Neural crest cell (in vitro differentiated cells): ENCODE results near the gene IMPG1. TPM values are rescaled to one million over a fixed set of nuclear protein-coding genes. Genes with fewer than 3 reads are reported as not detected.

ENCODE experiments used
- DNase-seq: peaks from one replicate; pipeline ENCODE4 v3.0.0; 2021; ENCODE audit warnings: low read depth, mixed read lengths, low spot score
- H3K27ac Mint-ChIP-seq: one replicate; pipeline ENCODE4 v1.8.0; 2021; ENCODE audit warnings: mild to moderate bottlenecking, mixed read lengths; ENCODE audit not compliant: unreplicated experiment
- H3K27me3 Mint-ChIP-seq: 2 replicates; pipeline ENCODE4 v1.8.0; 2021; ENCODE audit warnings: low read depth, mild to moderate bottlenecking, mixed read lengths
- H3K36me3 Mint-ChIP-seq: 2 replicates; pipeline ENCODE4 v1.8.0; 2021; ENCODE audit warnings: low read depth, mild to moderate bottlenecking, mixed read lengths
- H3K4me1 Mint-ChIP-seq: 2 replicates; pipeline ENCODE4 v1.8.0; 2021; ENCODE audit warnings: mixed read lengths
- H3K4me3 Mint-ChIP-seq: one replicate; pipeline ENCODE4 v1.8.0; 2021; ENCODE audit warnings: mild to moderate bottlenecking, mixed read lengths
- H3K9me3 Mint-ChIP-seq: 2 replicates; pipeline ENCODE4 v1.8.0; 2021; ENCODE audit warnings: mixed read lengths
- CTCF ChIP-seq: fragments of 200-600 bp; sonication (generic); conservative IDR thresholded peaks from 2 replicates; pipeline ENCODE4 v1.5.0; 2021; ENCODE audit warnings: antibody characterized with exemption, mild to moderate bottlenecking
- total RNA-seq: library from RNA; stranded (reverse); gene quantifications from 2 replicates; pipeline ENCODE4 v1.2.1, GENCODE V29; 2021

The IMPG1 gene
- total RNA-seq, 1 donor from 2014 or later = not detected

- H3K27me3 Mint-ChIP-seq = no peaks in the 10 kb centered on the region
- TF ChIP-seq CTCF = peak; percentile 84
- no peaks in the 10 kb centered on the region for H3K9me3 Mint-ChIP-seq
- H3K4me1 Mint-ChIP-seq = peaks cover 4% of the 10 kb centered on the region
- no peak for DNase-seq
- H3K4me3 Mint-ChIP-seq = no peak overlapping the region
- H3K36me3 Mint-ChIP-seq = peaks cover 3% of the 10 kb centered on the region
- H3K27ac Mint-ChIP-seq = no peak overlapping the region
These were observed 179.2 kb downstream of the IMPG1 start for GRCh38 chr6:75893058-75893775.

- TF ChIP-seq CTCF = no peak
- Mint-ChIP-seq H3K36me3 (peaks cover 3% of the 10 kb centered on the region), H3K4me1 (peaks cover 4% of the 10 kb centered on the region), H3K4me3 (no peak overlapping the region), H3K27ac (no peak overlapping the region), H3K9me3 (no peaks in the 10 kb centered on the region), H3K27me3 (no peaks in the 10 kb centered on the region)
- no peak for DNase-seq
These were observed 180.1 kb downstream of the IMPG1 start for GRCh38 chr6:75892384-75892783.

- no peak for DNase-seq
- H3K4me3 Mint-ChIP-seq = no peak overlapping the region
- TF ChIP-seq CTCF = no peak
- no peak overlapping the region for H3K27ac Mint-ChIP-seq
- H3K36me3 Mint-ChIP-seq = peaks cover 5% of the 10 kb centered on the region
- H3K4me1 Mint-ChIP-seq = no peaks in the 10 kb centered on the region
- no peaks in the 10 kb centered on the region for H3K9me3 Mint-ChIP-seq
- no peaks in the 10 kb centered on the region for H3K27me3 Mint-ChIP-seq
These were observed 187.6 kb downstream of the IMPG1 start for GRCh38 chr6:75884822-75885221.

- Mint-ChIP-seq H3K4me1 (no peaks in the 10 kb centered on the region), H3K4me3 (no peak overlapping the region), H3K27ac (no peak overlapping the region), H3K9me3 (no peaks in the 10 kb centered on the region), H3K36me3 (peaks cover 5% of the 10 kb centered on the region), H3K27me3 (no peaks in the 10 kb centered on the region)
- no peak for DNase-seq
- TF ChIP-seq CTCF = no peak
These were observed 189.7 kb downstream of the IMPG1 start for GRCh38 chr6:75882734-75883133.

GRCh38 chr6:75880305-75880704 lies 192.2 kb downstream of the IMPG1 start:
- H3K4me1 Mint-ChIP-seq = no peaks in the 10 kb centered on the region
- DNase-seq = no peak
- no peak for TF ChIP-seq CTCF
- H3K27ac Mint-ChIP-seq = no peak overlapping the region
- H3K9me3 Mint-ChIP-seq = no peaks in the 10 kb centered on the region
- no peaks in the 10 kb centered on the region for H3K27me3 Mint-ChIP-seq
- peaks cover 4% of the 10 kb centered on the region for H3K36me3 Mint-ChIP-seq
- H3K4me3 Mint-ChIP-seq = no peak overlapping the region
